NT2/D1 (cell line): ENCODE measurements around the gene VAV2.

Experiments
- SUZ12 ChIP-seq: IDR thresholded peaks from 2 replicates; pipeline ENCODE4 v1.6.1; 2011; ENCODE audit not compliant: insufficient read length, insufficient read depth; ENCODE audit errors: extremely low read depth
- YY1 ChIP-seq: IDR thresholded peaks from 2 replicates; pipeline ENCODE4 v1.6.1; 2011; ENCODE audit not compliant: insufficient read length, insufficient read depth
- ZNF274 ChIP-seq: IDR thresholded peaks from 2 replicates; pipeline ENCODE4 v1.6.1; 2011; ENCODE audit warnings: mild to moderate bottlenecking, low read depth, low read length

DNA sequence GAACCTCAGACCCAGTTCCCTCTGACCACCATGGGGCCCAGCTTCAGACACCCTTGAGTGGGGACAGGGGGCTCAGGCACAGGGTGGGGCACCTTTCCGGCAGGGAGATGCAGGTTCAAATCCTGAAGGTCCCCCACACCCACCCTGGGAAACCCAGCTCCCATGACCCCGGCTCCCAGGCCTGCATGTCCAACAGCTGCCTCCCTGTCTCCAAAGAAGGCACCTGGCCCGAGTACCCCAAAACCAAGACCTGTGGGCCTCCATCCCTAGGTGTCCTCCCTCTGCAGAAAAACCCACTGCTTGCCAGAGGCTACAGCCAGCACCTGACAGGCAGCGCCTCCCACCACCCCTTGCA is 38.5 kb downstream of the VAV2 start:
- TF ChIP-seq YY1, result no peak
- no peak for TF ChIP-seq ZNF274
- no peak for TF ChIP-seq SUZ12
